OCI-LY7 (cell line): Measurements from ENCODE around the gene F8. TPM values are rescaled to one million over a fixed set of nuclear protein-coding genes. Genes with fewer than 3 reads are reported as not detected.

Experiments used
- Bru-seq: library from RNA; stranded (reverse); fragments of 400-500 nt; gene quantifications from one replicate; lab custom pipeline; 2021; lab: Mats Ljungman, UMichigan
- BruChase-seq, 2 experiments: library from RNA; stranded (reverse); fragments of 400-500 nt; gene quantifications; one replicate each; lab custom pipeline; 2021; lab: Mats Ljungman, UMichigan
- BruUV-seq: library from RNA; stranded (reverse); fragments of 400-500 nt; replicated peaks from 2 replicates; lab custom pipeline; 2021; lab: Mats Ljungman, UMichigan
- CTCF ChIA-PET: fragments of 300-600 bp; sonication (Branson Sonifier 250); formaldehyde crosslinking; loops from one replicate; lab custom pipeline; 2022; ENCODE audit warnings: antibody characterized with exemption; ENCODE audit not compliant: unreplicated experiment; lab: Charles Lee
- POLR2A ChIA-PET: fragments of 300-600 bp; sonication (Branson Sonifier 250); formaldehyde crosslinking; loops from one replicate; lab custom pipeline; 2022; ENCODE audit warnings: antibody characterized with exemption; lab: Charles Lee
- DNase-seq: peaks from one replicate; pipeline ENCODE4 v3.0.0-alpha.2; 2015; ENCODE audit warnings: low spot score
- H2AFZ ChIP-seq: fragments of 200-600 bp; sonication (generic), shearing (Covaris generic); 2 replicates; pipeline ENCODE4 v1.6.1; 2014; ENCODE audit warnings: mild to moderate bottlenecking, antibody characterized with exemption, low read length, moderate library complexity
- H3K27ac ChIP-seq: fragments of 200-600 bp; sonication (generic); 2 replicates; pipeline ENCODE4 v1.5.1; 2014; ENCODE audit warnings: mixed run types, low read depth, mild to moderate bottlenecking, moderate library complexity, low read length, inconsistent platforms; ENCODE audit not compliant: poor library complexity, severe bottlenecking
- H3K36me3 ChIP-seq: fragments of 200-600 bp; sonication (generic); 2 replicates; pipeline ENCODE4 v1.6.1; 2014; ENCODE audit warnings: mild to moderate bottlenecking, antibody characterized with exemption, low read length, moderate library complexity, mixed read lengths; ENCODE audit not compliant: insufficient read depth
- H3K4me1 ChIP-seq: fragments of 200-600 bp; sonication (generic); 2 replicates; pipeline ENCODE4 v1.5.1; 2014; ENCODE audit warnings: mild to moderate bottlenecking, low read length; ENCODE audit not compliant: insufficient read depth, poor library complexity, severe bottlenecking
- H3K4me2 ChIP-seq: fragments of 200-600 bp; sonication (generic); 2 replicates; pipeline ENCODE4 v1.6.1; 2014; ENCODE audit warnings: mild to moderate bottlenecking, low read length
- H3K4me3 ChIP-seq: fragments of 200-600 bp; sonication (generic); 2 replicates; pipeline ENCODE4 v1.5.1; 2014; ENCODE audit warnings: mild to moderate bottlenecking, low read depth, low read length; ENCODE audit not compliant: poor library complexity, severe bottlenecking
- H3K79me2 ChIP-seq: fragments of 200-600 bp; sonication (generic); 2 replicates; pipeline ENCODE4 v1.6.1; 2016; ENCODE audit warnings: low read depth, mild to moderate bottlenecking, low read length, moderate library complexity, mixed read lengths; ENCODE audit not compliant: insufficient read depth
- H3K9me2 ChIP-seq: fragments of 200-600 bp; sonication (generic); 2 replicates; pipeline ENCODE4 v1.6.1; 2016; ENCODE audit warnings: mild to moderate bottlenecking, low read length, mixed read lengths; ENCODE audit not compliant: insufficient read depth
- H3K9me3 ChIP-seq: fragments of 200-600 bp; sonication (generic); 2 replicates; pipeline ENCODE4 v1.6.1; 2014; ENCODE audit warnings: mild to moderate bottlenecking, mixed run types, low read length, mixed read lengths
- H4K20me1 ChIP-seq: fragments of 200-600 bp; sonication (generic); 2 replicates; pipeline ENCODE4 v1.6.1; 2014; ENCODE audit warnings: mild to moderate bottlenecking, antibody characterized with exemption, low read length, moderate library complexity, mixed read lengths; ENCODE audit not compliant: insufficient read depth
- EZH2phosphoT487 ChIP-seq: fragments of 200-600 bp; sonication (generic); IDR thresholded peaks from 2 replicates; pipeline ENCODE4 v1.6.1; 2018; ENCODE audit warnings: low read depth, borderline replicate concordance, mild to moderate bottlenecking, mixed run types, antibody characterized with exemption, low read length, moderate library complexity, mixed read lengths
- intact Hi-C: fragments of 100-400 bp; cut with micrococcal nuclease; formaldehyde crosslinking; loops from one replicate; pipeline ENCODE4 v1.10.0; 2022; ENCODE audit not compliant: unreplicated experiment
- long read RNA-seq: library from polyadenylated mRNA; stranded (forward); transcript quantifications from one replicate; pipeline ENCODE4 v2.0.0, GENCODE V29; 2022
- total RNA-seq, 2 experiments: library from RNA; depleted of rRNA in 1 of 2; stranded (reverse); fragments of >200 nt in 1 of 2; shearing (Covaris generic) in 1 of 2; gene quantifications; 2 replicates each; pipeline ENCODE4 v1.2.3, GENCODE V29; 2014 to 2022
- TF ChIP-seq, protein P1 (sequence below): fragments of 200-600 bp; sonication (generic); conservative IDR thresholded peaks from 2 replicates; pipeline ENCODE4 v1.5.1; 2014; ENCODE audit warnings: mild to moderate bottlenecking, antibody characterized with exemption, low read length, moderate library complexity, mixed read lengths

F8 gene
- 0.47 and 0.95 TPM in 2 replicates for total RNA-seq (2014; rRNA removed; shearing (Covaris generic))
- 1.7 and 2.1 TPM in 2 replicates for total RNA-seq (2022)
- Bru-seq, nascent RNA, result percentile 21 among the genes with signal in this experiment
- percentile 22 among the genes with signal in this experiment for BruChase-seq, experiment 1, labeled RNA remaining after a 6-hour chase
- BruChase-seq, experiment 2, labeled RNA remaining after a 2-hour chase, result percentile 21 among the genes with signal in this experiment
- long read RNA-seq, transcript F8-201 (5 exons, 2,620 nt), result major isoform, 5 of 11 reads
- long read RNA-seq, partial matches to known transcripts, result 2 of 11 reads
- long read RNA-seq, other reads (novel, unspliced or antisense), result 4 of 11 reads

DNA sequence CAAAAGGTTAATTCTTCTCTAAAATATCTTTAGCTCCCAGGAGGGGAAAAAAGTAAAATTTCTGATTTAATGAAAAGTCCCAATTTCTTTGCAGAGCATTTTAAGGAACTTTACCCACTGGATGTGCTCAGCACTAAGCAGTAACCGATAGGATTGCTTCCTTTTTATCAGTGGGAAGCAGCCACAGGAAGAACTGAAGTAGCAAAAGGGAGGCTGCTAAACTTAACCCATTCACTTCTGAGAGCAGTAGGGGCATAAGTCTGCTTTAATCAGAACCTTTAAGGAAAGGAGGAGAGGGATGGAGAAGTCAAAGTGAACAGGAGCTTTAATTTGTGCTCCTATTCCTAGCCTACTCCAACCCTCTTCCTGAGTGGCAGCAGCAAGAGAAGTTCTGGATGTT, at the start of gene F8:
Gene F8 (minus strand): TSS at position 139 of the 400 bp plus-strand sequence. CDS start 171 bp downstream, outside the sequence.
- intact Hi-C loops, result no loop called here
- no peak for DNase-seq
- no peaks in the 10 kb centered on the region for H3K4me1 ChIP-seq
- no TSS peak for BruUV-seq
- H3K4me3 ChIP-seq, result no peak within 1 kb of the TSS
- H3K27ac ChIP-seq, result no peak within 1 kb of the TSS
- ChIA-PET CTCF (no interaction called here), POLR2A (interaction anchor here (0.6 kb wide), 1 partner anchor 47 kb away, joined by 3 read pairs; no protein-coding TSS in a partner anchor)
- H4K20me1 ChIP-seq, result no peaks in the 10 kb centered on the region
- no peaks in the 10 kb centered on the region for H3K9me3 ChIP-seq
- H2AFZ ChIP-seq, result no peak within 1 kb of the TSS
- H3K4me2 ChIP-seq, result no peak within 1 kb of the TSS
- H3K36me3 ChIP-seq, result no peaks in the 10 kb centered on the region
- H3K9me2 ChIP-seq, result no peaks in the 10 kb centered on the region
- no peak for TF ChIP-seq EZH2phosphoT487
- TF ChIP-seq, protein P1, sequence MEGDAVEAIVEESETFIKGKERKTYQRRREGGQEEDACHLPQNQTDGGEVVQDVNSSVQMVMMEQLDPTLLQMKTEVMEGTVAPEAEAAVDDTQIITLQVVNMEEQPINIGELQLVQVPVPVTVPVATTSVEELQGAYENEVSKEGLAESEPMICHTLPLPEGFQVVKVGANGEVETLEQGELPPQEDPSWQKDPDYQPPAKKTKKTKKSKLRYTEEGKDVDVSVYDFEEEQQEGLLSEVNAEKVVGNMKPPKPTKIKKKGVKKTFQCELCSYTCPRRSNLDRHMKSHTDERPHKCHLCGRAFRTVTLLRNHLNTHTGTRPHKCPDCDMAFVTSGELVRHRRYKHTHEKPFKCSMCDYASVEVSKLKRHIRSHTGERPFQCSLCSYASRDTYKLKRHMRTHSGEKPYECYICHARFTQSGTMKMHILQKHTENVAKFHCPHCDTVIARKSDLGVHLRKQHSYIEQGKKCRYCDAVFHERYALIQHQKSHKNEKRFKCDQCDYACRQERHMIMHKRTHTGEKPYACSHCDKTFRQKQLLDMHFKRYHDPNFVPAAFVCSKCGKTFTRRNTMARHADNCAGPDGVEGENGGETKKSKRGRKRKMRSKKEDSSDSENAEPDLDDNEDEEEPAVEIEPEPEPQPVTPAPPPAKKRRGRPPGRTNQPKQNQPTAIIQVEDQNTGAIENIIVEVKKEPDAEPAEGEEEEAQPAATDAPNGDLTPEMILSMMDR, result no peak
- peaks cover 2% of the 10 kb centered on the region; the same call in 1 of the 2 replicates for H3K79me2 ChIP-seq

DNA sequence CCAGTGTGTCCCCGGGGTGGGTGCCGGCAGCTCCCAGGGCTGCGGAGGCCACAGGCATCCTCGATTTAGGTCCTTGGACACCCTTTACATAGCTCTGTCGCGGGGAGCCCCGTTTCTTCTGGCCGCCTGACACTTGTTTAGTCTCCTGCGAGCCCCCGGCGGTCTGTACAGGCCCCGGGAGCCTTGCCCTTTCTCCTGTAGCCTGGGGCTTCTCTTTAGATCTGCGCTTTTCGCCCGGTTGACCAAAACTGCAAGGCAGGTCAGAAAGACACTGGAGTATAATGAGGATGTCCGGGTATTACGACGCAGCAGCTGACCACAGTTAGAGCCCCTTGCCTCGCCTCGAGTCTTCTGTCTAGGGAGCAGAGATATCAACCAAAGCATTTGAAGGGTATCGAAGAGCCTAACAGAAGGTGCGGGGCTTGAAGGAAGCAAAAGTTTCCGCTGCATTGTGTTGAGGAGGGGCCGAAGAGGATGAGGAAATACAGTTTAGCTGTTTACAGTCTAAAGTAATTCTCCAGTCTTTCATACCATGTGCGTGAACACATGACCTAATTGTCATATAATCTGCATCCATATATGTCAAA, 49.3 kb upstream of the F8 start:
- ChIA-PET CTCF (no interaction called here), POLR2A (interaction anchor here (0.7 kb wide), 1 partner anchor 45 kb away, joined by 3 read pairs; the partner anchor contains the start of gene FUNDC2)
- BruUV-seq, result TSS peak; percentile 70
- Histone ChIP-seq H3K79me2 (peaks cover 58% of the 10 kb centered on the region), H3K36me3 (peaks cover 37% of the 10 kb centered on the region), H4K20me1 (no peaks in the 10 kb centered on the region), H3K4me2 (peak overlapping the region; percentile 84), H2AFZ (peak overlapping the region; percentile 65; the same call in 1 of the 2 replicates), H3K4me1 (peaks cover 33% of the 10 kb centered on the region), H3K4me3 (peak overlapping the region; percentile 95), H3K9me3 (no peaks in the 10 kb centered on the region), H3K9me2 (no peaks in the 10 kb centered on the region), H3K27ac (peak overlapping the region; percentile 77)
- TF ChIP-seq EZH2phosphoT487, result no peak
- TF ChIP-seq, protein P1, result no peak
- intact Hi-C loops, result loop anchor here (1.0 kb wide), 1 partner anchor 44 kb away; no protein-coding TSS in a partner anchor
- peak; percentile 31 for DNase-seq
